Head of caudate nucleus (tissue), 42 donors: ENCODE data around the gene GAS1.

Experiments
- DNase-seq, 42 donors: peaks; one replicate each; pipeline versions ENCODE4 v3.0.0 to v3.0.0-alpha.2; 2020 to 2021; ENCODE audit warnings: mixed read lengths in 7 of 42
- intact Hi-C: fragments of 100-400 bp; cut with DNase I; formaldehyde crosslinking; loops from one replicate; pipeline ENCODE4 v1.15.0; 2022

The GAS1 gene

GRCh38 chr9:86966852-86967511 is 19.7 kb upstream of the GAS1 start:
- DNase-seq, result no peak
- intact Hi-C loops, result no loop called here

DNA sequence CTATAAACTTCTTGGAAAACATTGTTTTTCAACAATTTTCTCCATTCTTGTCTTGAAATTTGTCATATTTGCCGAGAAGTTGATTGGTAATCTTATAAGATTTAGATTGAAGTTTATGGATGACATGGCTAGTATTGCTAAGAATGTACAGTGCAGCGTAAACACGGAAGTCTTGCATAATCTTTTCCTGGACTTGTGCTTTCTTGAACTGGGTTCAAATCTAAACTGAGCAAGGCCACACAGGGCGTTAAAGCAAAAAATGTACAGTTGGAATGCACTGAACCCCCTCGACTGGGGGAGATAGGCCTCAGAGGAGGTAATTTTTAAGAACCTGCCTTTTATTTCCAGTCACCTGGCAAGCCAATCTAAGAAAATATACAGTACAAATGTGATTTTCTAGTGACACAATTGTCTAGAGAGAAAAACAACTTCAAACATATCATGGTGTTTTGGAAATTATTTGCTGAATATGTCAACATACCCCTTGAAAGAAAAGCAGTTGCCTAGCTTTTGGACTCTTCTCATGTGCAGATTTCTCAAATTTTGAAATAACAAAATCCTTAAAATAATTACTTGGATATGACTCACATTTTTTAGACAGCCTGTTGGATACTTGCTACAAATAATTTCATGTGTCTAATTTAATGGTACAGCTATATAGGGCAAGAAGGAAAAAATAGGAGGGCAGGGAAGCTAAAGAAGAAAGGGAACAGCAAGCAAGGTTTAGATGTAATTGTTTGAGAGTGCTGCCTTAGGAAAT is 18.5 kb upstream of the GAS1 start:
- intact Hi-C loops, result no loop called here

DNA sequence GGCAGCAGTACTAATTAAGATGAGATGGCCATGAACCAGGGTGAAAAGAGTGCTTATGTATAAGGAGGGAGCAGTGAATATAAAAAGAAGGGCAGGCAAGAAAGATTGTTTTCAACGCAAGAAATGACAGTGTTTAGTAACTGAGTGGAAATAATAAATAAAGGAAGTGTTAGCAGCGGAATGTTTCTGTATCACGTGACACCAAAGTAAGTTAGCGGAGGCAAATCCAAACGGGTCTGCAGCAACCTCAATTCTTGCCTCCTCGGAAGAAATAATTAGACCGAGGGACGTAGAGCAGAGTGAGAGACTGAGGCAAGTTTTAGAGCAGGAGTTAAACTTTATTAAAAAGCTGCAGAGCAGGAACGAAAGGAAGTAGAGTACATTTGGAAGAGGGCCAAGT is 15.4 kb upstream of the GAS1 start:
- intact Hi-C loops, result no loop called here
- DNase-seq, result no peak

More for the DNA sequence above, 18.5 kb upstream of the GAS1 start:
- DNase-seq, result no peak

- intact Hi-C loops, result no loop called here
- no peak for DNase-seq
Measured at GRCh38 chr9:86960938-86961337, 13.6 kb upstream of the GAS1 start.

DNA sequence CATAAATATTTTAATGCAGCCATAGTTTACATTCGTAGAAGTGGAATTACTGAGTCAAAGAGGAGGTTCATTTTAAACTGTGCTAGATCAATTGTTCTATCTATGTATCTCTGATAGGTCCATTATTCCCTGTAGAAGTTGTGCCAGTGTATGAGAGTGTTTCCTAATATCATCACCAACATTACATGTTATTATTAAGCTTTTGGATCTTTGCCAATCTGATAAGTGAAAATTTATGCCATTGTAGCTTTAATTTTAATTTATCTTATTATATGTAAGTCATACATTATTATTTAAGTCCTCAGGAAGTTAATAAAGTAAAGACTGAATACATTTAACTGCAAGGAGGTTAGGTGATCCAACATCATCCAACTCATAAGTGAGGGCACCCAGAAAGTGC is 10.9 kb upstream of the GAS1 start:
- intact Hi-C loops, result no loop called here
- no peak for DNase-seq

- intact Hi-C loops, result no loop called here
- DNase-seq, result no peak
Measured at GRCh38 chr9:86955561-86955960, 8.3 kb upstream of the GAS1 start.

DNA sequence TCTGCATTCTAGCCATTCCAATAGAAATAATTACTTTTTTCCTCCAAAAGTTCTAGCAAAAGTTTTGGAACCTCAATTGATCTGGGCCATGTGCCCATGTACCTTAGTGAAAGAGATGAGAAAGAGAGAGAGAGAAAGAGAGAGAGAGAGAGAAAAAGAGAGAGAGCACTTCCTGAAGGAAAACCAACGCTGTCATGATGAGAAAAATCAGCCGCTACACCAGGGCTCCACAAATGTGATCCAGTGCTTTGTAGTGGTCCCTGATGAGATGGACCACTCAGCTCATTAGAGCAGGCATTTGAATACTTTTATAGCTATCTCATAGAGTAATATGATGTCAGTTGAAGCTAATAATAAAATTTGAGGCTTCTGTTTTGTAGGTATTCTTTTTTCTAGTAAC is 7.7 kb upstream of the GAS1 start:
- intact Hi-C loops, result no loop called here
- no peak for DNase-seq

DNA sequence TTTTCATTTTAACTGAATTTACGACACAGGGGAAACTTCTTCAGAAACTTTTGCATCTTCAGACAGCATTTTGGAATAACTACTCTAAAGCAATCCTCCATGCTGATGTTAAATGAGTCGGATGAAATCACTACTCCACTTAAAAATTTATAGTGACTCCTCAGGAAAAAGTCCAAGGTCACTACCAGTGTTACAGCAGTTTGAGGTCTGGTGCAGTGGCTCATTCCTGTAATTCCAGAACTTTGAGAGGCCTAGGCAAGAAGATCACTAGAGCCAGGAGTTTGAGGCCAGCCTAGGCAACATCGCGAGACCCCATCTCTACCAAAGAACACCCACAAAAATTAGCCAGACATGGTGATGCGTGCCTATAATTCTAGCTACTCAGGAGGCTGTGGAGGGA is 5.9 kb upstream of the GAS1 start:
- DNase-seq, result no peak
- intact Hi-C loops, result no loop called here

- intact Hi-C loops, result loop anchor here (5.0 to 10.0 kb wide), 4 partner anchors 156 to 594 kb away; partner anchors contain the start of gene TUT7
- DNase-seq, result peak; percentile 77 to 95 (median 90)
Measured at GRCh38 chr9:86948074-86948929, 996 bp upstream of the GAS1 start.

DNA sequence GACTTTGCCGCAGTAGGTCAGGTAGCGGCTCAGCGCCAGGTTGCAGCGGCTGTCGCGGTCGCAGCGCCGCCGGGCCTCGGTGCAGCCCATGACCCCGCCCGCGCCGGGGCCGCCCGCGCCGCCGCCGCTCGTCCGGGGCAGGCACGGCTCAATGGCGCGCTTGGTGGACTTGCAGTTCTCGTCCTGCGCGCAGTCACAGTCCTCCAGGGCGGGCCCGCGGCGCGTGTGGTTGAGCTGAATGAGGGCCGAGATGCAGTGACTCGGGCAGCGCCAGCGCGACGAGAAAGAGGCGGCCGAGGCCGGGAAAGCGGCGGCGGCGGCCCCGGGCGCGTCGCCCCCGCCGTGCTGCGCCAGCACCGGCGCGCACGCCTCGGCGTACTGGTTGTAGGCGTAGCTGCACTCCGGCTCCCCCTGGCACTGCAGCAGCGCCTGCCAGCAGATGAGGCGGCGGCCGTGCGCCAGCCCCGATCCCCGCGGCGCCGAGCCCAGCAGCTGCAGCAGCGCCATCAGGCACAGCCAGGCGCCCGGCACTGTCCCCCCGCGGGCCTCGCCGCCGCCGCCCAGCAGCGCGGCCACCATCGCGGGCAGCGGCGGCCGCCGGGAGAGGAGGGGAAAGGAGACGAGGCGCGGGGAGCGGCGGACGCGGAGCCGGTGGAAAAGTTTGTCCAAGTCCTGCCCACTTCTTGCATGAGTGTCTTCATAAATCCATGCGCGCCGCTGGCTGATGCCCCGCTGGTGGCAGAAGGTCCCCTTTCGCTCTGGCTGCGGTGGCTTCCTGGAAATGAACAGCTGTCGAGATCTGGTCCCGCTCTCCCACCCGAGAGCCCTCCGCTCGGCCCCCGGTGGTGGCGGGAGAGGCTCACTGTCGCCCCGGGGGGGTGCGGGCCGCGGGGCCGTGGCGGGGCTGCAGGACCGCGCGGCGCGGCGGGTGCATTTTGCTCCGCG is 833 bp downstream of the GAS1 start:
- intact Hi-C loops, result loop anchor here (5.0 to 10.0 kb wide), 4 partner anchors 158 to 592 kb away; partner anchors contain the start of gene TUT7
- DNase-seq, result peak; percentile 39 to 95 (median 86)

GRCh38 chr9:86945728-86946200 is 1.5 kb downstream of the GAS1 start:
- intact Hi-C loops, result loop anchor here (5.0 to 10.0 kb wide), 4 partner anchors 159 to 591 kb away; partner anchors contain the start of gene TUT7
- DNase-seq, result peak in 23 of 42 donors; percentile 25 to 79 (median 58)

GRCh38 chr9:86944796-86945727 is 2.2 kb downstream of the GAS1 start:
- intact Hi-C loops, result loop anchor here (5.0 to 10.0 kb wide), 4 partner anchors 160 to 590 kb away; partner anchors contain the start of gene TUT7
- peak in 14 of 42 donors; percentile 0 to 46 (median 13) for DNase-seq

DNA sequence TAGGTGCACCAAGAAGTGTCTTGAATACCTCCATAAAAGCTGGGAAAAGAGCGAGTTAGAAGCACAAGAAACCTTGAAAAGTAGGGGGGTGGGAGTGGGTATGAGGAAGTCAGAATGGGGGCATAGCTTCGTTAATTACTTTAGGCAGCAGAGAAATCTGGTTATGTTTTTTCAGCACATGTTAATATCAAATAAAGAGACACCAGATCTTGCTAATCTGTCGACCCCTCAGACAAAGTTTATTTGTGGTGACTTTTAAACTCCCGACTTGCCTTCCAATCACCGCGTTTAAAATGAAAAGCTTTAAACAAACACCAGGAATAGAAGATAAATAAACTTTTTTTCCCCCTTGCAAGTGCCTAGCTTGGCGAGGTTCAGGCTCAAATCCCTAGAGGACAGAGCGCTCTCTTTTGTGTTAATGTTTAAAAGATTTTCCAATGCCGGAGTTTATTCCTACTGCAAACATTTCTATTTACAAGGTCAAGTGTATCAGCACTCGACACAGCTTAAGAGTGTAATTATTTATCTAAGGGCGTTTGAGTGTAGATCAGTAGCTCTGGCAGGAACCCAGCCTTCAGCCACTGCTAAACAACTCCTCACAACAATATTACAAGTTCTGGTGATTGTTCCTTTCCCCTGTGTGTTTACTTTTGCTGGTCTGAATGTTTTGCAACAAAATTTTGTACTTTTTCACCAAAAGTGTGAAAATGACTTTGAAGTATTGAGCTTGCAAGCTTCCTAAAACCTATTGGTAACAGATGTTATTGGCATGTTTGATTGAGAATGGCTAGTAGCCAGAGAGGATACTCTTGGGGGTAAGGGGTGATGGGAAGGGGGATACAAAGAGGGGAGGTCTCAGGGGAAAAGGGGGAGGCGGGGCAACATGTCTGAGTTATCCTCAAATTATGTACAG is 3.8 kb downstream of the GAS1 start:
- intact Hi-C loops, result loop anchor here (10.0 kb wide), 3 partner anchors 161 to 589 kb away; partner anchors contain the start of gene TUT7
- DNase-seq, result no peak

- no peak for DNase-seq
- intact Hi-C loops, result loop anchor here (10.0 kb wide), 3 partner anchors 162 to 588 kb away; partner anchors contain the start of gene TUT7
Measured at GRCh38 chr9:86942281-86943200, 4.8 kb downstream of the GAS1 start.

- no peak for DNase-seq
- intact Hi-C loops, result loop anchor here (10.0 kb wide), 3 partner anchors 164 to 586 kb away; partner anchors contain the start of gene TUT7
Measured at GRCh38 chr9:86941197-86941596, 6.1 kb downstream of the GAS1 start.
